GM12878 (cell line): ENCODE results near the gene RNASEL. TPM values are rescaled to one million over a fixed set of nuclear protein-coding genes. Genes with fewer than 3 reads are reported as not detected.

Experiments
- ATAC-seq: fragments of 200-7000 bp; cut with Tn5 transposase; 3 replicates; pipeline ENCODE4 v1.9.1; 2020; ENCODE audit warnings: mild to moderate bottlenecking, moderate library complexity
- BruUV-seq: library from RNA; stranded (reverse); fragments of 400-500 nt; replicated peaks from 2 replicates; lab custom pipeline; 2021; lab: Mats Ljungman, UMichigan
- CTCF ChIA-PET: fragments of 300-600 bp; sonication (Branson Sonifier 250); formaldehyde crosslinking; extraction: SDS; loops from one replicate; lab custom pipeline; 2021; ENCODE audit warnings: inconsistent platforms; lab: Yijun Ruan, JAX
- POLR2A ChIA-PET: fragments of 350-600 bp; formaldehyde crosslinking; extraction: SDS; loops from one replicate; lab custom pipeline; 2021; ENCODE audit warnings: inconsistent platforms; lab: Charles Lee
- RAD21 ChIA-PET: fragments of 300-600 bp; sonication (Branson Sonifier 250); formaldehyde crosslinking; loops from one replicate; lab custom pipeline; 2023; ENCODE audit warnings: antibody characterized with exemption; ENCODE audit not compliant: unreplicated experiment; lab: Charles Lee
- SMC1A ChIA-PET: fragments of 300-600 bp; sonication (Branson Sonifier 250); formaldehyde crosslinking; loops from one replicate; lab custom pipeline; 2023; ENCODE audit not compliant: unreplicated experiment, uncharacterized antibody; lab: Charles Lee
- DNase-seq: peaks from one replicate; pipeline ENCODE4 v3.0.0-alpha.2; 2011; ENCODE audit warnings: low read depth, low spot score
- FAIRE-seq: peaks from 3 replicates; lab custom pipeline; 2011; peaks lifted over from hg19 to GRCh38; lab: Jason Lieb, UNC
- H2AFZ ChIP-seq: 2 replicates; pipeline ENCODE4 v1.6.0; 2011; ENCODE audit warnings: low read depth, low read length, control low read depth; ENCODE audit not compliant: control insufficient read depth
- H3K27ac ChIP-seq: 2 replicates; pipeline ENCODE4 v1.5.1; 2011; ENCODE audit warnings: control low read depth; ENCODE audit not compliant: control insufficient read depth, insufficient read depth
- H3K27me3 ChIP-seq, 2 experiments: replicated peaks in 1 of 2; 2 replicates each; pipeline versions ENCODE4 v1.6.0 to v1.6.1; 2011; ENCODE audit warnings: low read length in 1 of 2; ENCODE audit not compliant: control insufficient read depth in 2 of 2, insufficient read depth in 2 of 2
- H3K36me3 ChIP-seq, 2 experiments: 2 replicates each; pipeline ENCODE4 v1.5.1; 2011; ENCODE audit warnings: low read length in 1 of 2; ENCODE audit not compliant: control insufficient read depth in 2 of 2, insufficient read depth in 2 of 2
- H3K4me1 ChIP-seq: 2 replicates; pipeline ENCODE4 v1.6.1; 2011; ENCODE audit warnings: mild to moderate bottlenecking, low read length, moderate library complexity, mixed read lengths; ENCODE audit not compliant: control insufficient read depth, insufficient read depth
- H3K4me2 ChIP-seq: 2 replicates; pipeline ENCODE4 v1.6.0; 2011; ENCODE audit warnings: control low read depth; ENCODE audit not compliant: control insufficient read depth, insufficient read depth
- H3K4me3 ChIP-seq: fragments of 200-600 bp; sonication (generic); 2 replicates; pipeline ENCODE4 v1.5.1; 2016
- H3K79me2 ChIP-seq: 2 replicates; pipeline ENCODE4 v1.6.0; 2011; ENCODE audit warnings: low read length; ENCODE audit not compliant: control insufficient read depth, insufficient read depth
- H3K9ac ChIP-seq: 2 replicates; pipeline ENCODE4 v1.8.0; 2011; ENCODE audit warnings: low read length, control low read depth, mixed read lengths; ENCODE audit not compliant: control insufficient read depth, insufficient read depth
- H3K9me3 ChIP-seq: replicated peaks from 3 replicates; pipeline ENCODE4 v1.5.1; 2011; ENCODE audit warnings: mild to moderate bottlenecking, low read length; ENCODE audit not compliant: control insufficient read depth, insufficient read depth
- H4K20me1 ChIP-seq: 2 replicates; pipeline ENCODE4 v1.6.0; 2011; ENCODE audit not compliant: control insufficient read depth, insufficient read depth
- ATF7 ChIP-seq: fragments of 450-650 bp; IDR thresholded peaks from 2 replicates; pipeline ENCODE4 v1.6.1; 2016; ENCODE audit warnings: low read depth, mild to moderate bottlenecking
- MEF2A ChIP-seq: IDR thresholded peaks from 2 replicates; pipeline ENCODE4 v1.6.1; 2011; ENCODE audit warnings: low read depth, mild to moderate bottlenecking, low read length, moderate library complexity; ENCODE audit not compliant: insufficient read depth
- MEF2B ChIP-seq: fragments of 450-650 bp; IDR thresholded peaks from 2 replicates; pipeline ENCODE4 v1.6.1; 2018; ENCODE audit warnings: mild to moderate bottlenecking, moderate library complexity; ENCODE audit not compliant: partially characterized antibody, poor library complexity, severe bottlenecking
- NFYB ChIP-seq: IDR thresholded peaks from 2 replicates; pipeline ENCODE4 v1.6.1; 2011; ENCODE audit warnings: low read depth, mild to moderate bottlenecking, low read length, improper control_type of control experiment, moderate library complexity; ENCODE audit not compliant: insufficient read depth
- NR2F1 ChIP-seq: fragments of 450-650 bp; conservative IDR thresholded peaks from 2 replicates; pipeline ENCODE4 v1.6.1; 2017; ENCODE audit warnings: mild to moderate bottlenecking
- PAX8 ChIP-seq: fragments of 450-650 bp; IDR thresholded peaks from 2 replicates; pipeline ENCODE4 v1.6.1; 2017; ENCODE audit warnings: mild to moderate bottlenecking, moderate library complexity
- ZBED1 ChIP-seq: IDR thresholded peaks from 2 replicates; pipeline ENCODE4 v1.6.1; 2016; ENCODE audit warnings: borderline replicate concordance
- ZSCAN29 ChIP-seq: fragments of 450-650 bp; IDR thresholded peaks from 2 replicates; pipeline ENCODE4 v1.6.1; 2017; ENCODE audit warnings: mild to moderate bottlenecking, moderate library complexity
- WGBS: methylation state at CpG from one replicate; pipeline ENCODE4 v1.1.6; 2016; ENCODE audit warnings: low lambda C conversion rate; ENCODE audit not compliant: insufficient replicate concordance, insufficient coverage; ENCODE audit errors: missing lambda C conversion rate; 5-methylcytosine and 5-hydroxymethylcytosine counted together
- in situ Hi-C: fragments of 300-500 bp; cut with MboI; formaldehyde crosslinking; loops from 9 replicates; pipeline ENCODE4 v1.14.3; 2018; ENCODE audit warnings: mixed read lengths
- intact Hi-C: fragments of 100-400 bp; cut with micrococcal nuclease; formaldehyde crosslinking; loops from one replicate; pipeline ENCODE4 v1.14.2; 2022; ENCODE audit not compliant: unreplicated experiment
- polyA plus RNA-seq, 11 experiments: library from polyadenylated mRNA; depleted of rRNA in 4 of 11; unstranded in 6 of 11; stranded (reverse) in 5 of 11; fragments of >200 nt; fragmentation: Nextera tagmentation in 4 of 11; fragmentation: Illumina TruSeq in 1 of 11; extraction: Ambion mirVana in 4 of 11; extraction: Trizol in 1 of 11; gene quantifications; 1 replicate in 1 of 11; 2 replicates in 10 of 11; pipeline versions ENCODE4 v1.2.1 to v1.2.3, GENCODE V29; 2011 to 2016; ENCODE audit warnings: inconsistent platforms in 2 of 11, missing spikeins in 2 of 11, low read depth in 1 of 11
- total RNA-seq, 4 experiments: library from RNA; depleted of rRNA in 3 of 4; stranded (reverse); fragments of >200 nt in 3 of 4; fragmentation: Illumina TruSeq in 1 of 4; extraction: Trizol in 1 of 4; gene quantifications; 2 replicates each; pipeline versions ENCODE4 v1.2.1 to v1.2.3, GENCODE V29; 2013 to 2021

RNASEL gene
- total and polyA plus RNA-seq, 10 of the 15 experiments (the other 5 are each of a cell fraction or from before 2014, with no cell fraction given) = 3.0 to 10.8 (median 5.0) TPM

- H2AFZ ChIP-seq = no peak overlapping the region
- H3K4me1 ChIP-seq = peaks cover 7% of the 10 kb centered on the region
- no peaks in the 10 kb centered on the region; the same call in 2 of the 3 replicates for H3K9me3 ChIP-seq
- in situ Hi-C loops (no loop called here), intact Hi-C loops (no loop called here)
- H3K4me3 ChIP-seq = no peak overlapping the region
- no peak overlapping the region for H3K27ac ChIP-seq
- ChIA-PET POLR2A (no interaction called here), CTCF (no interaction called here), SMC1A (no interaction called here), RAD21 (no interaction called here)
- no peaks in the 10 kb centered on the region for H3K79me2 ChIP-seq
- TF ChIP-seq PAX8 (no peak), NR2F1 (no peak), ZBED1 (no peak), ZSCAN29 (no peak), MEF2A (no peak), ATF7 (peak; percentile 23; the same call in 1 of the 2 replicates)
- H3K4me2 ChIP-seq = no peak overlapping the region
- no peak overlapping the region for H3K9ac ChIP-seq
- no TSS peak for BruUV-seq
- DNase-seq (no peak), FAIRE-seq (no peak), ATAC-seq (no peak)
- H4K20me1 ChIP-seq = no peaks in the 10 kb centered on the region
- peaks cover 0 to 2% of the 10 kb centered on the region in 2 experiments; a peak in 2 of 4 replicates for H3K27me3 ChIP-seq
- no peaks in the 10 kb centered on the region for H3K36me3 ChIP-seq
- WGBS = 0% methylated on average over 2 of the region's 2 CpGs
Observed at GRCh38 chr1:182564406-182565004, 24.6 kb downstream of the RNASEL start.

GRCh38 chr1:182563095-182563494 is 26.0 kb downstream of the RNASEL start:
- Histone ChIP-seq H3K4me1 (no peaks in the 10 kb centered on the region; the same call in 1 of the 2 replicates), H2AFZ (no peak overlapping the region), H4K20me1 (no peaks in the 10 kb centered on the region), H3K4me2 (no peak overlapping the region), H3K27ac (no peak overlapping the region), H3K27me3 (peaks cover 0 to 2% of the 10 kb centered on the region in 2 experiments; a peak in 2 of 4 replicates), H3K9me3 (no peaks in the 10 kb centered on the region; the same call in 2 of the 3 replicates), H3K79me2 (no peaks in the 10 kb centered on the region), H3K9ac (no peak overlapping the region), H3K4me3 (no peak overlapping the region), H3K36me3 (no peaks in the 10 kb centered on the region)
- CTCF ChIA-PET = no interaction called here
- in situ Hi-C loops (no loop called here), intact Hi-C loops (no loop called here)
- FAIRE-seq (no peak), ATAC-seq (no peak), DNase-seq (no peak)
- TF ChIP-seq MEF2B = no peak
- TF ChIP-seq NFYB = no peak
- RAD21 ChIA-PET = no interaction called here
- SMC1A ChIA-PET = no interaction called here
- 49% methylated on average over 4 of the region's 4 CpGs for WGBS
- BruUV-seq = no TSS peak
- POLR2A ChIA-PET = no interaction called here
